8988T (cell line): Measurements from ENCODE around the gene CTIF.
"Not testable (repeated sequence)": the region's sequence is repeated elsewhere in the genome, so short reads cannot be mapped to it uniquely, and the experiment has no call there.

Source experiments
- DNase-seq: peaks from one replicate; pipeline ENCODE4 v3.0.0; 2011

Gene CTIF

DNA sequence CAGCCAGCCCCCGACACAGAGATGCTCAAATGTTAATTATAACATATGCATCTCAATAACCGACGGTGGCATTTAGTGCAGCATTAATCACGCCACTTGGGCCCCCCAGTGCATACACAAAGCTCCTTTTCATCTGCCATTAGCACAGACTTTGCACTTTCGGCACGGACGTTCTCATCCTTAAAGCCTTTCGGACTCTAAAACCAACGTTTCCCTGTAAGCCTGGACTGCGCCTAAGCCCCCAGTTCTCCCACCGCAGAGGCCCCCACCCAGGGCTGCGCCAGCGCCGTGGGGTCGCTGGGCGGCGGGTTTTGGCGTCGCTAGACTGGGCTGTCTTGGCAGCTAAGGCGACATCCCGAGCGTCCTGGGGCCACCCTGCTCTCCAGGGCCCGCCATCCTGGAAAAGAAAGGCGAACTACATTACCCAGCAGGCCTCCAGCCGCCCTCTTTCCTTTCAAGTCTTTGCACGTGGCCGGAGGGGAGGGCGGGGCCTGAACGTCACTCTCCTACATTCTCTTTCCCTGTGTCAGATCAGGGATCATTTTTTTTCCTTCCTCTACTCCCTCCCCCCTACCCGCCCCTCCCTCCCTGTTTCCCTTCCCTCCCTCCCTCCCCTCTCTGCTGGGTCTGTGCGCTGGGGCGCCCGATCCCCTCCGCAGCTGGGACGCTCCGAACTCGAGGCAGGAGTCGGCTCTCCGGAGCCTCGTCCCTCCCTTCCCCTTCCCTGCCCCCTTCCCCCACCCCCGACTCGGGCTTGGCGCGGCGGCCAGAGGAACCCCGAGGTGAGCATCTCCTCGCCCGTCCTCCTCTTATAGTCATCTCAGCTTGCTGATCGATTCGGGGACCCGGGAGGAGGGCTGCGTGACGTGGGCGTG, at the start of gene CTIF:
Gene CTIF, plus strand, starts transcription at position 501 of the 875 bp plus-strand sequence. CDS start 80,535 bp downstream, outside the sequence.
- peak; percentile 91 for DNase-seq

DNA sequence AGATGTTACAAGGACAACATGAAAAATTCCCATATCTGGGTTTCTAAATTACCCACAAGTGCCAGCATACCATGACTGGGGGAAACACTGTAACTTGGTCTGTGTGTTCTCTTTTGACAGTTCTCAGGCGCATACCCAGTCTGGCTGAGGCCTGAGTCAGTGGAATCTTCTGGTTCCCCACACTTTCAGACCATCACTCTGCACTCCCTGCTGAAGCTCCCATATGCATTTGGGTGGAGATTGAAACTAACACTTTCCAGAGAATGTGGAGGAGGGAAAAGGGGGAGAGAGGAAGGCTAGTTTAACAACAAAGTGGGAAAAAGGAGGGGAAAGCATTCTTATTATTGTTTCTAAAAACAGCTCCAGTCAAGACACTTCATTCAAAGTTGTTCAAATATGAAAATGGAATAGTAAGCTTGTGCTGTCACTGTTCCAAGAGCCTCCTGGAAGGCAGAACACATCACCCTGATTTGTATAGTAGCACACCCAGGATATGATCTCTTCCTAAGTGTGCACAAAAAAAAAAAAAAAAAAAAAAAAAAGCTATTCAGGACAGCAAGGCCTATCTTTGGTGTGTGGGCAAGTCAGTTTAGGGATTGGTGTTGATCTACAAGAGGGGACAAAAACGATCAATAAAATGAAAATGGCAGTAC, 48.1 kb upstream of the CTIF start:
- no peak for DNase-seq

DNA sequence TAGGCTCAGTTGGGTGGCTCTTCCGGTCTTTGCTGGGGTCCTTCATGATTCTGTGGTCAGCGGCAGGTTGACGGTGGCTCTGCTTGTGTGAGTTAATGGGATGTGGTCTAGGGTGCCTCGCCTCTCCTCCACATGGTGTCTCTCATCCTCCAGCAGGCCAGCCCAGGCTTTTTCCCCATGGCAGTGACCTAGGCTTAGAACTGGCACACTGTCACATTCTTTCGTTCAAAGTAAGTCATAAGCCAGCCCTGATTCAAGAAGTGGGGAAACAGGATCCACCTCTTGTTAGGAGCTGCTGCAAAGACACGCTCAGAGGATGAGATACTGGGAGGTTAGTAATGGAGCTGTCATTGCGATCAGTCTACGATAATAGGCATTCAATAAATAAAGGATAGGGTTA, 46.0 kb upstream of the CTIF start:
- no peak for DNase-seq

DNA sequence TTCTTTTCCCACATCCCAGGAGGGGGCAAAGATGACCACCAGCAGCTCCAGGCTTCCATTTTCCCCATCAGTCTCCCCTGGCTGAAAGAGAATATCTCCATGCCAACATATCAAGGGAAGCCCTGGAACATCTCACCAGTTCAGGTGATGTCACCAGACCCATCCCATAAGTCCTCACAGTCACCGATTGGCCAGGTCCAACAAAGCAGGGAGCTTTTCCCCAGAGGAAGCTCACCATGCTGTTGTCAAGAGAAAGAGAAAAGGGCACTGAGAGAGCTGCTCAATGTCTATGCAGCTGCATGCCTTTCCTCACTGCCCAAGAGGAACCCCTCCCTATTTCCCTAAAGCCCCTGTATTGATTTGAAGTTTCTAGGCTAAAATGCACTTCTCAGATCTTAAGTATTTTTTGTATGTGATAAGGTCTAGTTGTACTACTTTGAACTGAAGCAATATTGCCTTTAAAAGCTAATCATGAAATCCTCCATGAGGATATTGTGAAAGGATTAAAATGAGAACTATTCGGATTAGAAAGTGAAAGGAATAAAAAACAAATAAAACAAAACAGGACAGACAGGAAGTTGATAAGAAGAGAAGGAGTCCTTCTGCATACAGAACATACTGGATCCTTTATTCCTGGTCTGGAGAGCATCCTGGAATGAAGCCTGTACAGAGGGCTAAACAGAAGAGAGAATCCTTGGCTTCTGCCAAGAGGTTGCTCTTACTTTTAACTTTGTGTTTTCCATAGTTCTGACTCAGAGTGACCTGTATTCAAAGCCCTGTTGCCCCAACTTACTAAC, 45.2 kb upstream of the CTIF start:
- DNase-seq = no peak

DNA sequence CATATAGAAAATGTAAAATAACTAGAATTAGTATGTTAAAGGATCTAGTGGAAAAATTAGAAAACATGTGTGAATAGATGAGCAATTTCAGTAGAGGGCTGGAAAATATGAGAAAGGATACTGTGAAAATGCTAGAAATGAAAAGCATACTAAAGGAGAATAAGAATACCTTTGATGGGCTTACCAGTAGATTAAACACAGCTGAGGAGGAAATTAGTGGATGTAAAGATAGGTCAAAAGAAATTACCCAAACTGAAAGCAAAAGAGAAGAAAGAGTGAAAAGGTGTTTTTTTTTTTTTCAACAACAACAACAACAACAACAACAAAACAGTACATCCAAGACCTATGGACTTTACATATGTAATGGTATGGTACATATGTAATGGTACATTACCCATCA, 41.0 kb upstream of the CTIF start:
- no peak for DNase-seq

DNA sequence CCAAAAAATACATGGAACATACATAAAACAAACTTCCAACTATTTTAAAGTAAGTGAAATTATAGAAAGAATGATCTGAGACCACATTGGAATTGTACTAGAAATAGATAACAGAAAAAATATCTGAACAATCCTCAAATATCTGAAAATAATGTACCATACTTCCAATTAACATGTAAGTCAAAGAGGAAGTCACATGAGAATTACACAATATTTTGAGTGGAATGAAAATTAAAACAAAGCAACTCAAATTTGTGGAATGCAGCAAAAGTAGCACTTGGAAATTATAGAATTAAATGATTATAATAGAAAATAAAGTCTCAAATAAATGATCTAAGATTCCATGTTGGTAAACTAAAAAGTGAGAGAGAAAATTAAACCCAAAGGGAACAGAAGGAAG, 38.3 kb upstream of the CTIF start:
- DNase-seq = no peak

DNA sequence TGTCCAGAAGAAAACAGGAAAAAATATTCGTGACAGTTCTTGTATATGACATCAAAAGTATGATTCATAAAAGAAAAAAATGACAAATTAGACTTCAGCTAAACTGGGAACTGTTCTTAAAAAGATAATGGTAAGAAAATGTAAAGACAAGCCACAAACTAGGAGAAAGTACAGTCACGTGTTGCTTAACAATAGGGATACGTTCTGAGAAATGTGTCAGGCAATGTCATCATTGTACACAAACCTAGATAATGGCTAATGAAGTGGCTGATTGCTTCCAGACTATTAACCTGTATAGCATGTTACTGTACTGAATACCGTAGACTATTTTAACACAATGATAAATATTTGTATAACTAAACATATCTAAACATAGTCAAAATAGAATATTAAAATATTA, 35.9 kb upstream of the CTIF start:
- DNase-seq = no peak

DNA sequence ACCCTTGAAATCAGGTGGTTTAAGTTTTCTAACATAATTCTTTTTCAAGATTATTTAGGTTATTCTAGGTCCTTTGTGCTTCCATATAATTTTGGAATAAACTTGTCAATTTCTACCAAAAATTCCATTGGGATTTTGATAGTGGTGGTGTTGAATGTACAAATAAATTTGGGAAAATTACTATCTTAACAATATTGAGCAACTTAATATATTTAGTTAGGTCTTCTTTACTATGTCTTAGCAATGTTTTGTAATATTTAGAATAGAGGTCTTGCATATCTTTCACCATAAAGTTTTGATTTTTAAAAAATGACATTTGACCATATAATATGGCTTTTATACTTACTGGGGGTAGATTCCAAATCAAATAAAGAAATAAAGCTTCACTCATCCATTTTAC, 34.0 kb upstream of the CTIF start:
- no peak for DNase-seq

DNA sequence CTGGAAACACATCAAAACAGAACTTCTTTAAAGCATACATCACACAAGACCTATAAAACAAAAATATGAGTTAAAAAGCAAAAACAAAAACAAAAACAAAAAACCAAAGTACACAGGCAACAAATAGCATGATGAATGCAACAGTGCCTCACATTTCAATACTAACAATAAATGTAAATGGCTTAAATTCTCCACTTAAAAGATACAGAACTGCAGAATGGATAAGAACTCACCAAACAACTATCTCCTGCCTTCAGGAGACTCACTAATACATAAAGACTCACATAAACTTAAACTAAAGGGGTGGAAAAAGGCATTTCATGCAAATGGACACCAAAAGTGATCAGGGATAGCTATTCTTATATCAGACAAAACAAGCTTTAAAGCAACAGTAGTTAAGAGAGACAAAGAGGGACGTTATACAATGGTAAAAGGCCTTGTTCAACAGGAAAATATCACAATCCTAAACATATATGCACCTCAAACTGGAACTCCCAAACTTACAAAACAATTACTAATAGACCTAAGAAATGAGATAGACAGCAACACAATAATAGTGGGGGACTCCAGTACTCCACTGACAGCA, 31.8 kb upstream of the CTIF start:
- DNase-seq = not testable (repeated sequence)

DNA sequence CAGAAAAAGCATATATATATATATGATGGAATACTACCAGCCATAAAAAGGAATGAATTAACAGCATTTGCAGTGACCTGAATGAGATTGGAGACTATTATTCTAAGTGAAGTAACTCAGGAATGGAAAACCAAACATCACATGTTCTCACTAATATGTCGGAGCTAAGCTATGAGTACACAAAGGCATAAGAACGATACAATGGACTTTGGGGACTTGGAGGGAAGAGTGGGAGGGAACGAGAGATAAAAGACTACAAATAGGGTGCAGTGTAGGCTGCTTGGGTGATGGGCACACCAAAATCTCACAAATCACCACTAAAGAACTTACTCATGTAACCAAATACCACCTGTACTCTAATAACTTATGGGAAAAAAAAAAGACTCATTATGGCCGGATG, 26.3 kb upstream of the CTIF start:
- not testable (repeated sequence) for DNase-seq

DNA sequence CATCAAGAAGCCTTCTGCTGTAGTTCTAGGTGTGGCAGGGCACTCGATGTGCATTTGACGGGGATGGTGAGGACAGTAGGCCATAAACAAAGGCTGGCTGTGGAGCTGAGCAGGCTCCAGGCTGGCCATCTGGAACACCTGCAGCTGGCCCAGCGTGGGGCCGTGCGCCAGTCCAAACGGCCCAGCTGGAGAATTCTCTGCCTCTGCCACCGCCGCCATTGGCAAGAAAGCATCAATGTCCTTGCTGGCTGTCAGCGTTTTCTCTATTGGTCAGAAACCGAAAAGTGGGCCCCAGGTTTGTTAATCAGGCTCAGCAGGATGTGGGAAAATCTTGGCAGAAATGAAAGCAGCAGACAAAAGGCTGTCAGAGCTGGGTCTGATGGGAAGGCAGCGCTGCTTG, 24.0 kb upstream of the CTIF start:
- DNase-seq = no peak

DNA sequence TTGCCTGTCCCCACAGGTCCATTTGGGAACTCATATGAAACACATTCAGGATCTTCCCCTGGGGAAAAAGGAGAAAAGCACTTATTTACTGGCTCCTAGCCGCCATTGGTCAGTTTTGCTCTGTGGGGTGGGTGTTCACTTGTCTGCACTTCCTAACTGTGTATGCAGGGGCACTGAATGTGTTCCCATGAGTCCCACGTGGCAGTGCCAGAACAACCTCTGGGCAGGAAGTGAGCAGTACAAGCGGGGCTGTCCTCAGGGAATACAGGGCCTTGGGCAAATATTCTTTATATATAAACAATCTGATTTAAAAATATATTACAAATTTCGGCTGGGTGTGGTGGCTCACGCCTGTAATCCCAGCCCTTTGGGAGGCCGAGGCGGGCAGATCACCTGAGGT, 21.8 kb upstream of the CTIF start:
- DNase-seq = no peak

DNA sequence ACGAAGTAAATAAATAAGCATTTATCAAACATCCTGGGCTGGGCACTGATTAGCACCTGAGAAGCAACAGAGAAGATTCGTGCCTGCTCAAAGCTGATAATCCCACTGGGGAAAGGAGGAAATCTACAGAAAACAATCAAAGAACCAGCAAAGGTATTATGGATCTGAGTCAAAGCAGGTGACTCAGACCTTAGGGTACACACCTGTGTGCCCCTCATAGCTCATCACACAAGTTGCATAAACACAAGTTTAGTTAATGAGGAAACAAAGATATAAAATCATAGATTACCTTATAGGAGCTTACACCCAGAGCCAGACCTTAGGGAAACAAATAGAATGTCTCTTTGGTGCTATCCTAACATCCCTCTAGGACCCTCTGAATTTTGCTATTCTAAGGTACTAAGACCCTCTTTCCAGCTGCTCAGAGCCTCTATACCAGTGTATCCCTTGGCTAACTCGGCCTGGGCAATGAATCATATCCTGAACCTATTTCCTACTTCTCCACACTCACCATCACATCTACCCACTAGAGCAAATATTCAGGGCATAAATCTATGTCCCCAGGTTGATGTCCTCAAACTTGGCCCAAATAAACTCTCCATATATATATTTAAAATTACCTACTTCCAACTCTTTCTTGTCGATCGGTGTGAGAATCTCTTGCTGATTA, 19.3 kb upstream of the CTIF start:
- no peak for DNase-seq

DNA sequence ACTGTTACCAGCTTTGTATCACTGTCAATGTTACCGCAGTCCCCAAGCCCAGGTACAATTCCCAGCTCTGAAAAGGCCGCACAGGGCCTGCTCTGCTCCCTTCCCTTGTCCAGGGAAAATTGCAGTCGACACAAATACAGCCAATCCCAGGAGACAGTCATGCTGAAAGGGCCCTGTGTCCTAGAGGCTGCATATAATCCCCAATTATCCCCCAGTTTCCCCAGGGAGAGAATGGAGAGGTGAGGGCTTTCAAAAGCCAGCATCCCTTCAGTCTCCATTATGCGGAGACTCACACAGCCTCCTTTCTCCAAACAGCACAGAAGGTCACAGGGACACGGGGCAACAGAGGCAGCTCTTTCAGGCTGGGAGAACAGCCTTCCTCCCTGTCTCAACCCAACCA, 17.1 kb upstream of the CTIF start:
- DNase-seq = no peak

DNA sequence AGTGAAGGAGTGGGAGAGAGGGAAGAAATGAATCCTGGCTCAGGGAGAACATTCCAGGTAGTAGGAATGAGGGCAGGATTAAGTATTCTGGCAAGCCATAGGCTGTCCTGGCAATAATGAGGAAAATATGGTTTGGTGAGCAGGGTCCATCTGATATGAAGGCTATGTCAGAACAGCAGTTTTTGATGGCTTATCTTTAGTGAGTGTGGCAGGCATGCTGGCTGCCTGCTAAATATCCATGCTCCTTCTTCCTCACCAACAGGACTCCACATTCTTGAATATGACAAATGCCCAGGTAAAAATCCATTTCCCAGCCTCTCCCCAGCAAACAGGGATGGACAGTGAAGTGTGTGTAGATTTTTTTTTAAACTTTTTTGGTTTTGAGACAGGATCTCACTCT, 13.2 kb upstream of the CTIF start:
- DNase-seq = no peak

DNA sequence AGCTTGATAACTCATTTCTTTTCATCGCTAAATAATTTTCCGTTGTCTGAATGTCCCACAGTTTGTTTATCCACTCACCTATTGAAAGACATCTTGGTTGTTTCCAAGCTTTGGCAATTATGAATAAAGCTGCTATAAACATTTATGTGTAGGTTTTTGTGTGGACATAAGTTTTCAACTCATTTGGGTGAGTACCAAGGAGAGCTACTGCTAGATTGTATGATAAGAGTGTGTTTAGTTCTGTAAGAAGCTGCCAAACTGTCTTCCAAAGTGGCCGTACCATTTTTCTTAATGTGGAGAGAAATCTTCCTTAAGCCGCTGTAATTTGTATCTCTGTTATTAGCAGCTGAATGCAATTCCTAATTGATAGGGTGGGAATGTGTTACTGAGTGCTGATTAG, 11.4 kb upstream of the CTIF start:
- DNase-seq = no peak

DNA sequence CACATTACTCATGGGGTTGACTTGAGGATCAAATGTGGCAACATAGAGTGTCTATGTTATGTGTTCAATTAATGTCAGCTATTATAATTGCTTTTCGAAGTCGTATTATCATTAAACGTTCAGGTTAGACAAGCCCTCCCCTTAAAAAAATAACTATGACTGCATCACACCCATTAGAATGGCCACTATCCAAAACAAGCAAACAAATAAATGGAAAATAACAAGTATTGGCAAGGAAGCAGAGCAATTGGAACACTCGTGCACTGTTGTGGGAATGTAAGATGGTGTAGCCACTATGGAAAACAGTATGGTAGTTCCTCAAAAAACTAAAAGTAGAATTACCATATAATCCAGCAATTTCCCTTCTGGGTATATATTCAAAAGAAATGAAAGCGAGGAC, 10.0 kb upstream of the CTIF start:
- DNase-seq = no peak

DNA sequence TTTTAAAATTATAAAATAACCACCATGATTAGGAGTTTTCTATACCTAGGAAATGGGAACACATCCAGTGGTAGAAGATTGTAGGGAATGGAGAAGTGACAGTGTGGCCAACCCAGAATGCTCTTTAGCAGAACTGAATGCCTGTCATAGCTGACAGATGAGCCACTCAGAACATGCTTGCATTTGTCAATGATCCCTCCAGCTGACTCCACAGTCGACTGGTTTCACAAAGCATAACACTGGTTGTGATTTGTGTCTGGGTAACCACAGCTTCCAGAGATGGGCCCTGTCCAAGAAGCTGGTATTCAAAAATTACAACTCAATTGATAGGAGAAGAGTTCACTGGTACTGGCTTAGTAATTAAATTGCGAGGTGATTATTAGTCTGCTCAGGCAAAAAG, 9.0 kb upstream of the CTIF start:
- peak; percentile 40 for DNase-seq

DNA sequence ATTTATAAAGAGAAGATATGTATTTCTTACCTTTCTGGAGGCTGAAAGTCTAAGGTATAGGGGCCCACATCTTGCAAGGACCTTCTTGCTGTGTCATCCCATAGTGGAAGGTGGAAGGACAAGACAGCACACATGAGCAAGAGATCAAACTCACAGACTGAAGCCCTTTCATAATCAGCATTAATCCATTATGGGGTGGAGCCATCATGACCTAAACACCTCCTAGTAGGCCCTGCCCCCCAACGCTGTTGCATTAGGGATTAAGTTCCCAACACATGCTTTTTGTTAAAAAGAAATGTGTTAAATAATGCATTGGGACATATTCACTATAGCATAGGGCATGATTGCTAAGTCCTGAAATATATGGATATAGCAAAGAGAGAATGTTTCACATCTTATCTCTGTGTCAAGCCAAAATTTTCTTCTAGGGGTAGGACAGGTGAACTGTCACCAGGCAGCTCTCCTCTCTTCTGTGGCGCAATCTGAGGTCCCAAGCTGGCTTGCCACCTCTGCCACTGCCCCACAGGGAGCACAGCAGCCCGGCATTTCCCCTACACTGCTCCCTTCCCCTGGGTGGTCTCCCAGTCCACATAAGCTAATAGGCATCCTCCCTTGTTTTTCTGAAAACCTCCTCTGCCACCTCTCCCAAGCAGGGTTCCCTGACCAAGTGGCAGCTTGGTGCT, 8.3 kb upstream of the CTIF start:
- DNase-seq = no peak

DNA sequence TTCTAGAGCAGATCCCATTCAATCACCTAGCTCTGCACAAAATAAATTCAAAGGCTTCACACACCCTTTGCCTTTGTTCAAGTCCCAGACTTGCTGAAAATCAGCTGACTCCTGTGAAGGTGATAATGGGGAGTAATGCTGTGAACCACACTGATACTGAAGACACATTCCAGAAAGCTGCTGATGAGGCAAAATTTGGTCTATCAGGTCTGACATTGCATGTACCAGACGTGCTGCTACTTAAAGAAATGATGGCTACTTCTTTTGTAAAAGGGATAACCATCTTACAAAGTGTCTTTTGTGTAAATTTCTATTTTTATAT, 7.8 kb upstream of the CTIF start:
- DNase-seq = no peak

DNA sequence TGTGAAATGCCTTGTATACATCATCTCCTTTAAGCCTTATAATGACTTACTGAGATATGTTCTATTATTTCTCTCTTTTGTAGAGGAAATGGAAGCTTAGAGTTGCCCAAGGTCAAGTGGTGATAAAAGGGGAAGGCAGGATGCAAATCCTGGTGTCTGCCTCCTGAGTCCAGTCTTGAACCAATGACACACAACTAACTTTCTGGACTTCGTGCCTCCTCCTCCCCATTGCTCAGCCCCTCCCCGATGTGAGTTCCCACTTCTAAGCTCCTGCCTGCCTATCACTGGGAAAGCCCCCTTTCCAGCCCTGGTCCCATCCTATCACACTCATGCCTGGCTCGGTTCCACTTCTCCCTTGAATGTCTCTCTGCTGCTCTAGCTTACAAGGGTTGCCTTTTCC, 6.9 kb upstream of the CTIF start:
- no peak for DNase-seq

DNA sequence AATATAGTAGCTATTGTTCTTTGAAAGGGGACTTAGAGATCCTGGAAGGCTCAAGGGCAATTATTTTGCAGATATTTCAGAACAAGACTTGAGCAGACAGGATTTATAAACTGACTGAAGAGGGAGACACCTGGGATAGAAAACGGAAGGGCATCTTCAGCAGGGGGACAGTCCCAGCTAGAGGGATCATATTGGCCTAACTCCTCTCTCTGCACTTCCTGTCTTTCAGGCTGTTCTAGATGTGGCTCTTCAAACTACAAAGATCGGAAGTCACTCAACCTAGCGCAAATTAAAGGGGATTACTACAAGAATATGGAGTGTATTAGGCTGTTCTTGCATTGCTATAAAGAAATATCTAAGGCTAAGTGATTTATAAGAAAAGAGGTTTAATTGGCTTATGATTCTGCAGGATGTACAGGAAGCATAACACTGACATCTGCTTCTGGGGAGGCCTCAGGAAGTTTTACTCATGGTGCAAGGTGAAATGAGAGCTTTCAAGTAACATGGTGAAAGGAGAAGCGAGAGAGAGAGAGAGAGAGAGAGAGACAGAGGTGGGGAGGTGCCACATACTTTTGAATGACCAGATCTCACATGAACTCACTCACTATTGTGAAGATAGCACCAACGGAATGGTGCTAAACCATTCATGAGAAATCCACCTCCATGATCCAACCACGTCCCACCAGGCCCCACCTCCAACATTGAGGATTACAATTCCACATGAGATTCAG, 5.3 kb upstream of the CTIF start:
- no peak for DNase-seq
